HepG2 (cell line): Measurements from ENCODE around the gene PAK3. TPM values are rescaled to one million over a fixed set of nuclear protein-coding genes. Genes with fewer than 3 reads are reported as not detected.
A peak's percentile ranks its signal among the peaks of the same experiment; 100 is the strongest.

Experiments
- ATAC-seq: fragments of 200-7000 bp; cut with Tn5 transposase; 3 replicates; pipeline ENCODE4 v1.9.1; 2020; ENCODE audit warnings: mild to moderate bottlenecking, moderate library complexity
- BruUV-seq: library from RNA; stranded (reverse); fragments of 400-500 nt; replicated peaks from 2 replicates; lab custom pipeline; 2021; lab: Mats Ljungman, UMichigan
- CTCF ChIA-PET: fragments of 300-600 bp; formaldehyde crosslinking; extraction: SDS; loops from one replicate; lab custom pipeline; 2021; ENCODE audit warnings: low total read pairs, inconsistent platforms, low intra/inter-chr PET ratio; lab: Yijun Ruan, JAX
- POLR2A ChIA-PET: fragments of 350-600 bp; sonication (Branson Sonifier 250); formaldehyde crosslinking; loops from one replicate; lab custom pipeline; 2020; ENCODE audit warnings: antibody characterized with exemption, inconsistent platforms; lab: Yijun Ruan, JAX
- DNase-seq: peaks from one replicate; pipeline ENCODE4 v3.0.0-alpha.2; 2015; ENCODE audit warnings: low spot score
- FAIRE-seq: peaks from 3 replicates; lab custom pipeline; 2011; peaks lifted over from hg19 to GRCh38; lab: Jason Lieb, UNC
- H2AFZ ChIP-seq: one replicate; pipeline ENCODE4 v1.6.1; 2011; ENCODE audit warnings: low read length, inconsistent platforms
- H3K27ac ChIP-seq: fragments of 300-600 bp; 3 replicates; pipeline ENCODE4 v1.8.0; 2011; ENCODE audit warnings: mixed run types, mild to moderate bottlenecking, mixed read lengths, low read length, inconsistent platforms; ENCODE audit not compliant: insufficient read depth; ENCODE audit errors: extremely low read length
- H3K27me3 ChIP-seq, 2 experiments: fragments of 200-600 bp in 1 of 2; 2 replicates in 1 of 2; 3 replicates in 1 of 2; pipeline versions ENCODE4 v1.6.0 to v1.8.0; 2011; ENCODE audit warnings: low read length in 2 of 2, mild to moderate bottlenecking in 2 of 2, moderate library complexity in 2 of 2, inconsistent platforms in 1 of 2; ENCODE audit not compliant: insufficient read depth in 2 of 2, control insufficient read depth in 1 of 2
- H3K36me3 ChIP-seq, 2 experiments: fragments of 200-600 bp in 1 of 2; replicated peaks in 1 of 2; 2 replicates in 1 of 2; 3 replicates in 1 of 2; pipeline versions ENCODE4 v1.5.1 to v1.8.0; 2011; ENCODE audit warnings: low read length in 2 of 2, inconsistent platforms in 1 of 2; ENCODE audit not compliant: insufficient read depth in 2 of 2, control insufficient read depth in 1 of 2
- H3K4me1 ChIP-seq: 2 replicates; pipeline ENCODE4 v1.5.1; 2012; ENCODE audit warnings: low read length, inconsistent platforms; ENCODE audit not compliant: insufficient read depth
- H3K4me2 ChIP-seq: 2 replicates; pipeline ENCODE4 v1.6.0; 2011; ENCODE audit warnings: low read depth, low read length, inconsistent platforms
- H3K4me3 ChIP-seq, 3 experiments: fragments of 200-600 bp in 1 of 3; sonication (generic), shearing (Covaris generic) in 1 of 3; replicated peaks in 1 of 3; 2 replicates each; pipeline ENCODE4 v1.5.1; 2011 to 2016; ENCODE audit warnings: low read length in 3 of 3, inconsistent platforms in 2 of 3, low read depth in 2 of 3, mild to moderate bottlenecking in 2 of 3, control low read depth in 1 of 3, mixed read lengths in 1 of 3; ENCODE audit not compliant: insufficient read depth in 1 of 3
- H3K79me2 ChIP-seq: one replicate; pipeline ENCODE4 v1.6.1; 2011; ENCODE audit warnings: low read length, inconsistent platforms; ENCODE audit not compliant: insufficient read depth
- H3K9ac ChIP-seq: 2 replicates; pipeline ENCODE4 v1.6.0; 2011; ENCODE audit warnings: mild to moderate bottlenecking, low read depth, low read length, inconsistent platforms; ENCODE audit not compliant: insufficient read depth
- H3K9me3 ChIP-seq: 2 replicates; pipeline ENCODE4 v1.5.1; 2012; ENCODE audit warnings: mild to moderate bottlenecking, low read length
- H4K20me1 ChIP-seq: 2 replicates; pipeline ENCODE4 v1.6.0; 2011; ENCODE audit warnings: inconsistent platforms, mild to moderate bottlenecking, low read length, moderate library complexity; ENCODE audit not compliant: insufficient read depth
- IKZF1 ChIP-seq: fragments of 450-650 bp; IDR thresholded peaks from 2 replicates; pipeline ENCODE4 v1.7.1; 2016
- KDM6A ChIP-seq: IDR thresholded peaks from 2 replicates; pipeline ENCODE4 v1.6.1; 2016; ENCODE audit warnings: low read depth
- MXD3 ChIP-seq: IDR thresholded peaks from 2 replicates; pipeline ENCODE4 v1.6.1; 2016; ENCODE audit warnings: mild to moderate bottlenecking, missing biosample characterization, missing genetic modification reagents
- STAG1 ChIP-seq: sonication (generic); formaldehyde crosslinking; IDR thresholded peaks from 2 replicates; pipeline ENCODE4 v1.4.0; 2020; ENCODE audit warnings: missing genetic modification reagents
- ZFP36L1 ChIP-seq: sonication (generic); formaldehyde crosslinking; IDR thresholded peaks from 2 replicates; pipeline ENCODE4 v1.8.0; 2022; ENCODE audit warnings: mild to moderate bottlenecking, missing genetic modification reagents, moderate library complexity
- ZNF24 ChIP-seq: fragments of 450-650 bp; IDR thresholded peaks from 2 replicates; pipeline ENCODE4 v1.6.1; 2017; ENCODE audit warnings: antibody characterized with exemption, mild to moderate bottlenecking
- ZNF337 ChIP-seq: sonication (generic); formaldehyde crosslinking; IDR thresholded peaks from 2 replicates; pipeline ENCODE4 v1.5.1; 2020; ENCODE audit warnings: missing genetic modification reagents, low read depth, mild to moderate bottlenecking, borderline replicate concordance
- ZNF451 ChIP-seq: sonication (generic); formaldehyde crosslinking; IDR thresholded peaks from 2 replicates; pipeline ENCODE4 v1.5.0; 2020; ENCODE audit warnings: mild to moderate bottlenecking, missing genetic modification reagents
- ZNF790 ChIP-seq: sonication (generic); formaldehyde crosslinking; IDR thresholded peaks from 2 replicates; pipeline ENCODE4 v1.8.0; 2022; ENCODE audit warnings: missing genetic modification reagents, mild to moderate bottlenecking, borderline replicate concordance
- ZSCAN30 ChIP-seq: sonication (generic); formaldehyde crosslinking; IDR thresholded peaks from 2 replicates; pipeline ENCODE4 v1.5.0; 2020; ENCODE audit warnings: mild to moderate bottlenecking, missing genetic modification reagents
- WGBS: methylation state at CpG from one replicate; pipeline ENCODE4 v1.1.6; 2017; ENCODE audit warnings: low lambda C conversion rate; 5-methylcytosine and 5-hydroxymethylcytosine counted together
- in situ Hi-C: cut with HindIII; loops from 2 replicates; pipeline ENCODE4 v1.10.0; 2017; ENCODE audit warnings: low pct_unique_long_range_greater_than_20kb; ENCODE audit not compliant: extremely low pct_ligation_motif_present
- intact Hi-C: fragments of 100-400 bp; cut with micrococcal nuclease; formaldehyde crosslinking; loops from one replicate; pipeline ENCODE4 v1.10.0; 2022; ENCODE audit not compliant: unreplicated experiment
- polyA plus RNA-seq, 8 experiments: library from polyadenylated mRNA; depleted of rRNA in 3 of 8; stranded (reverse) in 7 of 8; unstranded in 1 of 8; fragments of >200 nt; fragmentation: Illumina TruSeq in 4 of 8; extraction: Trizol in 4 of 8; gene quantifications; 2 replicates each; pipeline versions ENCODE4 v1.2.1 to v1.2.3, GENCODE V29; 2011 to 2016; ENCODE audit warnings: low read depth in 4 of 8, missing spikeins in 1 of 8, mixed read lengths in 1 of 8; ENCODE audit not compliant: insufficient read depth in 1 of 8
- total RNA-seq, 5 experiments: library from RNA; depleted of rRNA; stranded (reverse); fragments of >200 nt; fragmentation: Illumina TruSeq; extraction: Trizol; gene quantifications; 2 replicates each; pipeline ENCODE4 v1.2.3, GENCODE V29; 2016; ENCODE audit warnings: low read depth in 1 of 5
- TF ChIP-seq, protein P1 (sequence below): sonication (generic); formaldehyde crosslinking; IDR thresholded peaks from 2 replicates; pipeline ENCODE4 v1.5.0; 2020; ENCODE audit warnings: mild to moderate bottlenecking, missing genetic modification reagents, moderate library complexity

The PAK3 gene
- total and polyA plus RNA-seq, 2 of the 13 experiments (the other 11 are each of a cell fraction or from before 2014, with no cell fraction given) = not detected

DNA sequence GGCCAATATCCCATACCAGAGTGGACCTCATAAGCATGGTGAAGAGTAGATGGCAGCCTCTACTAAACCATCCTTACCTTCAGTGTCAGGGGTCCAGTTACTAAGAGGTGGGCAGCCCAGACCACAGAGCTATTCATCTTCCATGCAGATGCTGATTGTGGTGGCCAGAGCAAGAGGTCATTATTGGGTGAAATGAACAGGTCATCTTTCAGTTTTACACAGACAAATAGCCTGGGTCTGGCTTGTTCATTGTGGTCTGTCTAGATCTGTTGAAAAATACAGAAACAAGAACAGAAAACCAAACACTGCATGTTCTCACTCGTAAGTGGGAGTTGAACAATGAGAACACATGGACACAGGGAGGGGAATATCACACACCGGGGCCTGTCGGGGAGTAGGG lies 71.3 kb downstream of the PAK3 start (continued):
- TF ChIP-seq MXD3 (CRISPR knock-in tag) = no peak
- no peak for TF ChIP-seq ZFP36L1 (CRISPR knock-in tag)
- no peak for TF ChIP-seq IKZF1
- TF ChIP-seq ZNF790 (CRISPR knock-in tag) = no peak
- TF ChIP-seq ZNF337 (CRISPR knock-in tag) = no peak
- TF ChIP-seq ZNF24 = no peak

GRCh38 chrX:111168314-111168713 lies 72.3 kb downstream of the PAK3 start:
- H3K4me3 ChIP-seq = no peak overlapping the region
- H3K9me3 ChIP-seq = no peaks in the 10 kb centered on the region
- FAIRE-seq (peak; percentile 70), ATAC-seq (no peak), DNase-seq (peak; percentile 0)
- no peaks in the 10 kb centered on the region for H3K27me3 ChIP-seq
- in situ Hi-C loops = loop anchor here (25.0 kb wide), 1 partner anchor 269 kb away; no protein-coding TSS in a partner anchor
- POLR2A ChIA-PET = no interaction called here
- CTCF ChIA-PET = no interaction called here
- no peaks in the 10 kb centered on the region for H3K79me2 ChIP-seq
- H3K36me3 ChIP-seq = no peaks in the 10 kb centered on the region
- intact Hi-C loops = no loop called here
- 29% methylated on average over 2 of the region's 2 CpGs for WGBS
- H3K4me2 ChIP-seq = no peak overlapping the region
- H4K20me1 ChIP-seq = no peaks in the 10 kb centered on the region
- no peaks in the 10 kb centered on the region for H3K4me1 ChIP-seq
- TF ChIP-seq ZSCAN30 (CRISPR knock-in tag) = no peak
- TF ChIP-seq, protein P1, sequence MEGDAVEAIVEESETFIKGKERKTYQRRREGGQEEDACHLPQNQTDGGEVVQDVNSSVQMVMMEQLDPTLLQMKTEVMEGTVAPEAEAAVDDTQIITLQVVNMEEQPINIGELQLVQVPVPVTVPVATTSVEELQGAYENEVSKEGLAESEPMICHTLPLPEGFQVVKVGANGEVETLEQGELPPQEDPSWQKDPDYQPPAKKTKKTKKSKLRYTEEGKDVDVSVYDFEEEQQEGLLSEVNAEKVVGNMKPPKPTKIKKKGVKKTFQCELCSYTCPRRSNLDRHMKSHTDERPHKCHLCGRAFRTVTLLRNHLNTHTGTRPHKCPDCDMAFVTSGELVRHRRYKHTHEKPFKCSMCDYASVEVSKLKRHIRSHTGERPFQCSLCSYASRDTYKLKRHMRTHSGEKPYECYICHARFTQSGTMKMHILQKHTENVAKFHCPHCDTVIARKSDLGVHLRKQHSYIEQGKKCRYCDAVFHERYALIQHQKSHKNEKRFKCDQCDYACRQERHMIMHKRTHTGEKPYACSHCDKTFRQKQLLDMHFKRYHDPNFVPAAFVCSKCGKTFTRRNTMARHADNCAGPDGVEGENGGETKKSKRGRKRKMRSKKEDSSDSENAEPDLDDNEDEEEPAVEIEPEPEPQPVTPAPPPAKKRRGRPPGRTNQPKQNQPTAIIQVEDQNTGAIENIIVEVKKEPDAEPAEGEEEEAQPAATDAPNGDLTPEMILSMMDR = 0 out of 2 replicates have a peak, but pooled peaks have one; percentile 17
- no peak for TF ChIP-seq KDM6A (CRISPR knock-in tag)
- peak; percentile 25; the same call in 1 of the 2 replicates for TF ChIP-seq STAG1 (CRISPR knock-in tag)
- no peak for TF ChIP-seq ZNF451
- no peak overlapping the region for H2AFZ ChIP-seq
- no TSS peak for BruUV-seq
- H3K9ac ChIP-seq = no peak overlapping the region
- H3K27ac ChIP-seq = no peak overlapping the region
